Measurements from ENCODE around the gene CTNNA3. TPM values are rescaled to one million over a fixed set of nuclear protein-coding genes. Genes with fewer than 3 reads are reported as not detected.

Gene CTNNA3
- total and polyA plus RNA-seq, 2 of the 4 experiments (the other 2 are of a cell fraction): 0.19 to 0.90 TPM

GRCh38 chr10:65940816-65941662 lies 1755.0 kb downstream of the CTNNA3 start:
- intact Hi-C loops (cut with micrococcal nuclease): no loop called here
- ATAC-seq (ENCODE audit: low read depth): no peak
- BruUV-seq (replicated peaks): no TSS peak

More at GRCh38 chr10:65940816-65941662, 1755.0 kb downstream of the CTNNA3 start:
- Histone ChIP-seq H3K27me3 (ENCODE audit: control insufficient read depth, insufficient read depth, low read length) (no peaks in the 10 kb centered on the region), H3K4me2 (ENCODE audit: low read depth, low read length) (no peak overlapping the region), H3K14ac (replicated peaks; ENCODE audit: low read depth, low read length) (no peak overlapping the region), H3K4me3 (ENCODE audit: insufficient read depth, low read depth, low read length) (no peak overlapping the region), H2BK15ac (ENCODE audit: low read depth, low read length) (no peak overlapping the region), H2AK9ac (replicated peaks; ENCODE audit: low read depth, low read length, poor library complexity) (no peak overlapping the region), H3K18ac (ENCODE audit: low read depth, low read length) (no peak overlapping the region), H3K56ac (ENCODE audit: extremely low read depth, insufficient read depth, low read length) (no peak overlapping the region), H2BK120ac (ENCODE audit: low read depth, low read length) (no peak overlapping the region), H4K91ac (ENCODE audit: insufficient read depth, low read depth, low read length) (no peak overlapping the region), H3K79me1 (ENCODE audit: low read depth in 1 of 2, low read length in 2 of 2) (no peaks in the 10 kb centered on the region), H3K4me1 (ENCODE audit: control insufficient read depth, insufficient read depth, low read length) (no peaks in the 10 kb centered on the region), H4K8ac (ENCODE audit: low read depth in 2 of 2, low read length in 2 of 2) (no peak overlapping the region), H3K9ac (ENCODE audit: low read depth, low read length) (no peak overlapping the region), H3K23ac (ENCODE audit: low read depth, low read length) (no peak overlapping the region), H3K36me3 (ENCODE audit: control insufficient read depth, insufficient read depth, low read length) (no peaks in the 10 kb centered on the region), H2AK5ac (ENCODE audit: low read depth, low read length) (no peak overlapping the region), H3K9me1 (ENCODE audit: insufficient read depth, low read length) (no peaks in the 10 kb centered on the region), H2AFZ (replicated peaks; ENCODE audit: low read length, poor library complexity) (no peak overlapping the region), H2BK20ac (ENCODE audit: low read depth, low read length) (no peak overlapping the region), H2BK5ac (ENCODE audit: low read depth, low read length, poor library complexity, severe bottlenecking) (no peak overlapping the region), H3K4ac (ENCODE audit: low read depth, low read length) (no peak overlapping the region), H3K27ac (ENCODE audit: insufficient read depth, low read length) (no peak overlapping the region), H3K9me3 (ENCODE audit: control insufficient read depth, insufficient read depth, low read length) (peaks cover 4% of the 10 kb centered on the region), H4K20me1 (ENCODE audit: insufficient read depth, low read length) (no peaks in the 10 kb centered on the region), H4K5ac (ENCODE audit: low read depth, low read length) (no peak overlapping the region)
- no peak for DNase-seq
- in situ Hi-C loops (cut with MboI; ENCODE audit: low sequenced_read_pairs) (no loop called here), dilution Hi-C loops (cut with HindIII; ENCODE audit: low sequenced_read_pairs, unreplicated experiment) (no loop called here)
- ChIA-PET CTCF (no interaction called here), POLR2A (ENCODE audit: unreplicated experiment) (no interaction called here)
- TF ChIP-seq MXI1 (IDR thresholded peaks at IDR 0.05; ENCODE audit: borderline replicate concordance, low read depth, low read length): no peak
- no peak for TF ChIP-seq CEBPB (IDR thresholded peaks at IDR 0.05; ENCODE audit: low read depth, low read length)
- no peak for TF ChIP-seq CHD1 (IDR thresholded peaks at IDR 0.05; ENCODE audit: low read depth, low read length)
- TF ChIP-seq MAZ (IDR thresholded peaks at IDR 0.05; ENCODE audit: borderline replicate concordance, low read depth, low read length): no peak
- no peak for TF ChIP-seq BHLHE40 (IDR thresholded peaks at IDR 0.05; ENCODE audit: low read depth, low read length)
- no peak for TF ChIP-seq USF2 (IDR thresholded peaks at IDR 0.05; ENCODE audit: low read depth, low read length)
- no peak for TF ChIP-seq SMC3 (IDR thresholded peaks at IDR 0.05; ENCODE audit: low read depth, low read length)
- no CpG with 5 or more reads among the region's 3 CpGs for WGBS, 2 experiments (ENCODE audit: extremely low coverage in 2 of 2, insufficient read length in 1 of 2)
